Fibroblast of mammary gland (primary cell): ENCODE results near the gene ZNF879.
A peak's percentile ranks its signal among the peaks of the same experiment; 100 is the strongest.

ENCODE experiments used
- DNase-seq: peaks from one replicate; pipeline ENCODE4 v3.0.0-alpha.2; 2010; ENCODE audit warnings: low read depth
- H3K4me3 ChIP-seq: 2 replicates; pipeline ENCODE4 v1.5.1; 2011; ENCODE audit warnings: low read depth, mild to moderate bottlenecking, low read length, moderate library complexity; ENCODE audit not compliant: control insufficient read depth
- TF ChIP-seq, protein P1 (sequence below): conservative IDR thresholded peaks from 2 replicates; pipeline ENCODE4 v1.5.1; 2011; ENCODE audit warnings: low read depth, low read length, inconsistent platforms; ENCODE audit not compliant: control insufficient read depth, insufficient read depth

ZNF879 gene

DNA sequence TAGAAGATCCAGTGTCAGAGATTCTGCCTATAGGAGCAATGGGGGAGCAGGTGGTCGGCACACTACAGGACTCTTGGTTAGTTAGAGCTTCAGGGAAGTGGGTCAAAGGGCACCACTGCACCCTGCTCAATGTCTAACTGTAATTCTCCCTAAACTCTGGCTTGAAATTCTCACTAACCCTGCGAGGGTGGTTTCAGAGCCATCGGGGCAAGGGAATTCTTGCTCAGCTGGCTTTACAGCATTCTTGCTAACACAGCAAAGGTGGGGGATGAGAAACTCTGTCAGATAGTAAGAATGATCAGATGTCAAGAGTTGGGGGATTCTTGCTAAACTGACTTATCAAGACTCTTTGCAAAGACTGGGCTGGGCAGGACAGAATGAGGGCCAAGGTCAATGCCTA, 31.8 kb downstream of the ZNF879 start:
- H3K4me3 ChIP-seq, result no peak overlapping the region

DNA sequence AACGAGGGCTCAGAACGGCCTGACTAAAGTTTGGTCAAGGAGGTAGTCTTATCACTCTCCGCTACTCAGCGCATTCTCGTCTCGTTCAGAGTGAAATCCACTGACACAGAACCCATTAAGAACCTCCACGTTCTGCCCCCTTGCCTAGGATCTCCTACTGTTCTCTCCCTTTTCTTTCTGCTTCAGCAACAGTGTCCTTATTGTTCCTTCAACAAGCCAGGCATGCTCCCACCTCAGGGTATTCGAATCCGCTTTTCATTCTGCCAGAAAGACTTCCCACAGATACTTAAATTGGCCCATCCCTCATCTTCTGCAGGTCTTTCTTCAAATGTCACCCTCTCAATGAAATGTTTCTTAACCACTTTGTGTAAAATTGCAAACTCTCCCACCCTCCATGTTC, 32.2 kb downstream of the ZNF879 start:
- no peak for DNase-seq
- TF ChIP-seq, protein P1, sequence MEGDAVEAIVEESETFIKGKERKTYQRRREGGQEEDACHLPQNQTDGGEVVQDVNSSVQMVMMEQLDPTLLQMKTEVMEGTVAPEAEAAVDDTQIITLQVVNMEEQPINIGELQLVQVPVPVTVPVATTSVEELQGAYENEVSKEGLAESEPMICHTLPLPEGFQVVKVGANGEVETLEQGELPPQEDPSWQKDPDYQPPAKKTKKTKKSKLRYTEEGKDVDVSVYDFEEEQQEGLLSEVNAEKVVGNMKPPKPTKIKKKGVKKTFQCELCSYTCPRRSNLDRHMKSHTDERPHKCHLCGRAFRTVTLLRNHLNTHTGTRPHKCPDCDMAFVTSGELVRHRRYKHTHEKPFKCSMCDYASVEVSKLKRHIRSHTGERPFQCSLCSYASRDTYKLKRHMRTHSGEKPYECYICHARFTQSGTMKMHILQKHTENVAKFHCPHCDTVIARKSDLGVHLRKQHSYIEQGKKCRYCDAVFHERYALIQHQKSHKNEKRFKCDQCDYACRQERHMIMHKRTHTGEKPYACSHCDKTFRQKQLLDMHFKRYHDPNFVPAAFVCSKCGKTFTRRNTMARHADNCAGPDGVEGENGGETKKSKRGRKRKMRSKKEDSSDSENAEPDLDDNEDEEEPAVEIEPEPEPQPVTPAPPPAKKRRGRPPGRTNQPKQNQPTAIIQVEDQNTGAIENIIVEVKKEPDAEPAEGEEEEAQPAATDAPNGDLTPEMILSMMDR, result no peak
- H3K4me3 ChIP-seq, result no peak overlapping the region

More for the DNA sequence above, 31.8 kb downstream of the ZNF879 start:
- DNase-seq, result no peak
- TF ChIP-seq, protein P1, result no peak

DNA sequence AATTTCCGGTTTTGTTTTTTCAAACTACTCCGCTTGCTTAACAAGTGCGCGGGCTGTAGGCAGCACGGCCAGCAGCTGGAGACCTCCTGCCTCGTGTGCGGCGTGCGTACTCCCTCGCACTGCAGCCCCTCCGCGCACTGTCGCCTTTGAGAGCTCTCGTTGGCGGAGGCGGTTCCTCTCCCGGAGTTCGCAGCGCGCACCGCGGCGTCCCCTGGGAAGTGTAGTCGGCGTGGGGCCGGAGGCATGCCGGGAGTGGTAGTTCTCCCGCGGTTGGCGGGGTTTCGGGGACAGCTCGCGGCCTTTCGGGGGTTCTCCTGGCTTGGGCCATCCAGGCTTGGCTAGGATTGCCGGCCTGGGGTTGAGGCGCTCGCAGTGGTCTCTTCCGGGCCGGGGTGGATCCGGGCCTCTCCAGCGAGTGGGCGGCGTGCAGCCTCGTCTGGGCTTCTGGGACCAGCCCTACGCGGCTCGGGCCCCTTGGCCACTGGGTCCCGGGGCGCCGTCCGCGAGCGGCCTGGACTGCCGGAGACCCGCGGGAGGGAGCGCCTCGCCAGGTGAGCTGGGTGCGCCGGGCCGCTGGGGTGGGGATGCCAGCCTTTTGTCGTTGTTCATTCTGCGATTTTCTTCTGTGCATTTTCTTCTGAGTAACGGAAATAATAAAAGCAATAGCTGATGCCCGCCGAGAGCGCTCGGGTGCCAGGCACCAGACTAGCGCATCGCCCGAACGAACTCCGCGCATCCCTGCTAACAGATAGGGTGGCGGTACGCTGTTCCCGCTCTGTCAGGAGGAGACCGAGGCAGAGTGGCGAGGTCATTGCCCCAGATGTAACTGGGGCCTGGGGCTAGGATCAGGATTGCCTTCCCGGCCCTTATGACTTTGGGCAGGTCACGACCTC, 36.8 kb downstream of the ZNF879 start, which contains the start of gene ZNF354C:
TSS of gene ZNF354C (plus strand) at position 258 of the 893 bp plus-strand sequence. CDS start 1,696 bp downstream, outside the sequence.
- DNase-seq, result peak; percentile 88
- peak within 1 kb of the TSS; percentile 69 for H3K4me3 ChIP-seq
- TF ChIP-seq, protein P1, result no peak

DNA sequence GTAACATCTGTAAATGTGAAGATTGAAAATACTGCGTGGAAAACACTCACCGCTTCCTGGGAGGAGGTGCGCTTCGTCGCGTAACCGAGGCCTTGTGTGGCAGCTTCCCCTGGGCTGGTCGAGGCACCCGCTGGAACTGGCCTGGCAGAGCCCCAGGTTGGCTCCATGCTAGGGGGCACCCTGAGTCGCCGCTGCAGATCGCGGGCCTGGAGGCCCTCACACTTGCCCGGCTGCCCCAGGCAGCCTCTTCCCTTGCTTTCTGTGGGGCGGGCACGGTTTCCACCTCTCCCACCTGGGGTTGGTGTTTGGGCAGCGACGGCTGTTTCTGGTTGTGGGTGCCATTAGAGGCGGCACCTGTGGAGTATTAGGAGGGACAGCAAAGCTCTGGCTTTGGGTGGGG, 37.4 kb downstream of the ZNF879 start:
- TF ChIP-seq, protein P1, result no peak
- H3K4me3 ChIP-seq, result peak overlapping the region; percentile 69
- no peak for DNase-seq

DNA sequence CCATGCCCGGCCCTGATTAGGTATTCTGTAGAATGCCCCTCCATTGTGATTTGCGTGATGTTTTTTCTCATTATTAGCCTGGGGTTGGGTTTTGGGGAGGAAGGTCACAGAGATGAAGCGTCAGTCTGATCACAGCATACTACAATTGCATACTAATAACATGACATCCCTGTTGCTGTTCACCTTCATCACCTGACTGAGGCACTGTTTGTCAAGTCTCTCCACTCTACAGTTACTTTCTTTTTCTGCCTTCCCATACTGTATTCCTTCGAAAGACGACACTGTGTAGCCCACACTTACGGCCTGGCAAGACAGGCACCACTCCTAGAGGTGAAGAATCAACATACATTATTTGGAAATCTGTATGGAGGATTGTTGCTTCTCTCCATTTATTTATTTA, 42.1 kb downstream of the ZNF879 start:
- no peak for DNase-seq
- TF ChIP-seq, protein P1, result no peak
- H3K4me3 ChIP-seq, result no peak overlapping the region

DNA sequence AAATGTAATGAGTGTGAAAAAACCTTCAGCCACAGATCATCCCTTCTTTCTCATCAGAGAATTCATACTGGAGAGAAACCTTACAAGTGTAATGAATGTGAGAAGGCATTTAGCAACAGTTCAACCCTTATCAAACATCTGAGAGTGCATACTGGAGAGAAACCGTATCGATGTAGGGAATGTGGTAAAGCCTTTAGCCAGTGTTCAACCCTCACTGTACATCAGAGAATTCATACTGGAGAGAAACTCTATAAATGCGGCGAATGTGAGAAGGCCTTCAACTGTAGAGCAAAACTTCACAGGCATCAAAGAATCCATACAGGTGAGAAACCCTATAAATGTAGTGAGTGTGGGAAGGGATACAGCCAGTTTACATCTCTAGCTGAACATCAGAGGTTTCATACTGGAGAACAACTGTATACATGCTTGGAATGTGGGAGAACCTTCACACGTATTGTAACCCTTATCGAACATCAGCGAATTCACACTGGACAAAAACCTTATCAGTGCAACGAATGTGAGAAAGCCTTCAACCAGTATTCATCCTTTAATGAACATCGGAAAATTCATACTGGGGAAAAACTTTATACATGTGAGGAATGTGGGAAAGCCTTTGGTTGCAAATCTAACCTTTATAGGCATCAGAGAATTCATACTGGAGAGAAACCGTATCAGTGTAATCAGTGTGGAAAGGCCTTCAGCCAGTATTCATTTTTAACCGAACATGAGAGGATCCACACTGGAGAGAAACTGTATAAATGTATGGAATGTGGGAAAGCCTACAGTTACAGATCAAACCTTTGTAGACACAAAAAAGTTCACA, 55.8 kb downstream of the ZNF879 start:
- no peak for DNase-seq
- TF ChIP-seq, protein P1, result no peak
- H3K4me3 ChIP-seq, result no peak overlapping the region
